Measurements from ENCODE around the gene DHX30. TPM values are rescaled to one million over a fixed set of nuclear protein-coding genes. Genes with fewer than 3 reads are reported as not detected.
"Not testable (repeated sequence)": the region's sequence is repeated elsewhere in the genome, so short reads cannot be mapped to it uniquely, and the experiment has no call there.

DHX30 gene
- total and polyA plus RNA-seq, 7 experiments from 2014 or later, result 27.8 to 103 (median 80.1) TPM

- Mint-ChIP-seq H3K27ac (peak overlapping the region; percentile 66 to 94 (median 85)), H3K4me3 (peak overlapping the region; percentile 81 to 94 (median 90)), H3K4me1 (peaks cover 15 to 46% (median 36%) of the 10 kb centered on the region in 7 donors), H3K36me3 (peaks cover 6 to 27% (median 16%) of the 10 kb centered on the region in 5 donors), H3K9me3 (no peaks in the 10 kb centered on the region), H3K27me3 (no peaks in the 10 kb centered on the region)
- ChIA-PET POLR2A (interaction anchor here (0.6 to 2.5 kb wide), 11 partner anchors 10 to 1340 kb away, joined by 3 to 14 read pairs (median 5); partner anchors contain the start of gene SCAP), CTCF (interaction anchor here (0.6 to 2.9 kb wide), 8 partner anchors 10 to 711 kb away, joined by 3 to 22 read pairs (median 4); partner anchors contain the start of gene ELP6)
- Histone ChIP-seq H3K4me1 (ENCODE audit: control insufficient read depth in 2 of 2, insufficient read depth in 2 of 2, low read length in 2 of 2) (peaks cover 15% of the 10 kb centered on the region in 2 donors), H3K27me3 (ENCODE audit: control insufficient read depth in 2 of 2, insufficient read depth in 2 of 2, low read length in 2 of 2) (no peaks in the 10 kb centered on the region), H3K9me3 (ENCODE audit: control insufficient read depth in 2 of 3, low read length in 3 of 3) (no peaks in the 10 kb centered on the region), H3K27ac (ENCODE audit: low read depth, low read length) (peak overlapping the region; percentile 88), H3K4me3 (ENCODE audit: low read length) (peak overlapping the region; percentile 79), H3K36me3 (ENCODE audit: control insufficient read depth in 2 of 3, insufficient read depth in 3 of 3, low read length in 3 of 3) (peaks cover 0 to 27% (median 4%) of the 10 kb centered on the region in 3 experiments)
- DNase-seq, result no peak
- ATAC-seq, result no peak
- intact Hi-C loops (cut with micrococcal nuclease), result loop anchor here (1.0 to 10.0 kb wide), 5 partner anchors 45 to 363 kb away; partner anchors contain the start of genes CDC25A (in 1 of the 2) and SMARCC1 (in 1 of the 2)
Observed at GRCh38 chr3:47825590-47825989, 22.7 kb downstream of the DHX30 start.

GRCh38 chr3:47829482-47829881 is 26.5 kb downstream of the DHX30 start:
- Mint-ChIP-seq H3K27ac (peak overlapping the region in 8 of 9 donors; percentile 26 to 83 (median 56)), H3K4me3 (peak overlapping the region in 4 of 10 donors; percentile 12 to 31 (median 22)), H3K4me1 (peaks cover 14 to 57% (median 46%) of the 10 kb centered on the region in 7 donors), H3K36me3 (peaks cover 9 to 37% (median 33%) of the 10 kb centered on the region in 5 donors)
- intact Hi-C loops (cut with micrococcal nuclease), result loop anchor here in 1 of 2 donors (10.0 kb wide), 1 partner anchor 255 kb away; no protein-coding TSS in a partner anchor
- Histone ChIP-seq H3K36me3 (ENCODE audit: control insufficient read depth in 2 of 3, insufficient read depth in 3 of 3, low read length in 3 of 3) (peaks cover 11 to 50% (median 16%) of the 10 kb centered on the region in 3 experiments), H3K27ac (ENCODE audit: low read depth, low read length) (peak overlapping the region; percentile 58), H3K4me1 (ENCODE audit: control insufficient read depth in 2 of 2, insufficient read depth in 2 of 2, low read length in 2 of 2) (peaks cover 13 to 15% of the 10 kb centered on the region in 2 donors)
- DNase-seq, result peak in 2 of 9 donors; percentile 11 to 18
- CTCF ChIA-PET; POLR2A ChIA-PET; H3K4me3 ChIP-seq (ENCODE audit: low read length); H3K27me3 ChIP-seq (ENCODE audit: control insufficient read depth in 2 of 2, insufficient read depth in 2 of 2, low read length in 2 of 2); ATAC-seq; H3K27me3 Mint-ChIP-seq; H3K9me3 Mint-ChIP-seq; H3K9me3 ChIP-seq (ENCODE audit: control insufficient read depth in 2 of 3, low read length in 3 of 3): not testable (repeated sequence)

GRCh38 chr3:47836986-47837385 is 34.0 kb downstream of the DHX30 start:
- ATAC-seq (no peak), DNase-seq (no peak)
- Histone ChIP-seq H3K9me3 (ENCODE audit: control insufficient read depth in 2 of 3, low read length in 3 of 3) (no peaks in the 10 kb centered on the region), H3K27me3 (ENCODE audit: control insufficient read depth in 2 of 2, insufficient read depth in 2 of 2, low read length in 2 of 2) (no peaks in the 10 kb centered on the region), H3K27ac (ENCODE audit: low read depth, low read length) (no peak overlapping the region), H3K36me3 (ENCODE audit: control insufficient read depth in 2 of 3, insufficient read depth in 3 of 3, low read length in 3 of 3) (peaks cover 4 to 77% (median 4%) of the 10 kb centered on the region in 3 experiments), H3K4me1 (ENCODE audit: control insufficient read depth in 2 of 2, insufficient read depth in 2 of 2, low read length in 2 of 2) (no peaks in the 10 kb centered on the region), H3K4me3 (ENCODE audit: low read length) (no peak overlapping the region)
- Mint-ChIP-seq H3K27ac (peak overlapping the region in 6 of 9 donors; percentile 35 to 56 (median 50)), H3K9me3 (no peaks in the 10 kb centered on the region), H3K4me1 (peaks cover 0 to 12% (median 7%) of the 10 kb centered on the region in 7 donors), H3K36me3 (peaks cover 9 to 38% (median 26%) of the 10 kb centered on the region in 5 donors), H3K4me3 (no peak overlapping the region), H3K27me3 (no peaks in the 10 kb centered on the region)
- CTCF ChIA-PET, result interaction anchor here (0.7 to 2.8 kb wide), 9 partner anchors 11 to 222 kb away, joined by 3 to 20 read pairs (median 4); no protein-coding TSS in a partner anchor
- POLR2A ChIA-PET, result interaction anchor here (1.8 kb wide), 1 partner anchor 11 kb away, joined by 5 read pairs; no protein-coding TSS in a partner anchor
- intact Hi-C loops (cut with micrococcal nuclease), result loop anchor here (1.0 to 2.0 kb wide), 3 partner anchors 153 to 322 kb away; no protein-coding TSS in a partner anchor

- peaks cover 6 to 40% (median 23%) of the 10 kb centered on the region in 5 donors for H3K36me3 Mint-ChIP-seq
- H3K9me3 Mint-ChIP-seq, result no peaks in the 10 kb centered on the region
- H3K27ac Mint-ChIP-seq, result peak overlapping the region in 2 of 9 donors; percentile 40 to 66
- Histone ChIP-seq H3K27ac (ENCODE audit: low read depth, low read length) (no peak overlapping the region), H3K4me3 (ENCODE audit: low read length) (no peak overlapping the region), H3K27me3 (ENCODE audit: control insufficient read depth in 2 of 2, insufficient read depth in 2 of 2, low read length in 2 of 2) (no peaks in the 10 kb centered on the region), H3K4me1 (ENCODE audit: control insufficient read depth in 2 of 2, insufficient read depth in 2 of 2, low read length in 2 of 2) (no peaks in the 10 kb centered on the region), H3K9me3 (ENCODE audit: control insufficient read depth in 2 of 3, low read length in 3 of 3) (no peaks in the 10 kb centered on the region), H3K36me3 (ENCODE audit: control insufficient read depth in 2 of 3, insufficient read depth in 3 of 3, low read length in 3 of 3) (peaks cover 4 to 78% (median 10%) of the 10 kb centered on the region in 3 experiments)
- no peak overlapping the region for H3K4me3 Mint-ChIP-seq
- DNase-seq, result no peak
- intact Hi-C loops (cut with micrococcal nuclease), result no loop called here
- no peak for ATAC-seq
- peaks cover 0 to 8% (median 4%) of the 10 kb centered on the region in 7 donors for H3K4me1 Mint-ChIP-seq
- H3K27me3 Mint-ChIP-seq, result no peaks in the 10 kb centered on the region
- CTCF ChIA-PET, result interaction anchor here (1.3 to 2.8 kb wide), 4 partner anchors 12 to 160 kb away, joined by 4 to 20 read pairs (median 5); no protein-coding TSS in a partner anchor
- POLR2A ChIA-PET, result no interaction called here
Observed at GRCh38 chr3:47838503-47838902, 35.6 kb downstream of the DHX30 start.

GRCh38 chr3:47841786-47842349 is 38.9 kb downstream of the DHX30 start:
- POLR2A ChIA-PET, result interaction anchor here (0.7 kb wide), 1 partner anchor 145 kb away, joined by 3 read pairs; no protein-coding TSS in a partner anchor
- Histone ChIP-seq H3K36me3 (ENCODE audit: control insufficient read depth in 2 of 3, insufficient read depth in 3 of 3, low read length in 3 of 3) (peaks cover 2 to 93% (median 27%) of the 10 kb centered on the region in 3 experiments), H3K4me1 (ENCODE audit: control insufficient read depth in 2 of 2, insufficient read depth in 2 of 2, low read length in 2 of 2) (no peaks in the 10 kb centered on the region), H3K27me3 (ENCODE audit: control insufficient read depth in 2 of 2, insufficient read depth in 2 of 2, low read length in 2 of 2) (no peaks in the 10 kb centered on the region), H3K27ac (ENCODE audit: low read depth, low read length) (no peak overlapping the region), H3K9me3 (ENCODE audit: control insufficient read depth in 2 of 3, low read length in 3 of 3) (no peaks in the 10 kb centered on the region), H3K4me3 (ENCODE audit: low read length) (no peak overlapping the region)
- no peak for DNase-seq
- intact Hi-C loops (cut with micrococcal nuclease), result no loop called here
- peaks cover 1 to 44% (median 21%) of the 10 kb centered on the region in 5 donors for H3K36me3 Mint-ChIP-seq
- H3K9me3 Mint-ChIP-seq, result no peaks in the 10 kb centered on the region
- H3K4me1 Mint-ChIP-seq, result peaks cover 0 to 11% (median 8%) of the 10 kb centered on the region in 7 donors
- CTCF ChIA-PET, result no interaction called here
- no peaks in the 10 kb centered on the region for H3K27me3 Mint-ChIP-seq
- H3K4me3 Mint-ChIP-seq, result no peak overlapping the region
- no peak for ATAC-seq
- H3K27ac Mint-ChIP-seq, result peak overlapping the region in 4 of 9 donors; percentile 15 to 80 (median 46)

- no peaks in the 10 kb centered on the region for H3K27me3 ChIP-seq (ENCODE audit: control insufficient read depth in 2 of 2, insufficient read depth in 2 of 2, low read length in 2 of 2)
- no peaks in the 10 kb centered on the region for H3K27me3 Mint-ChIP-seq
- intact Hi-C loops (cut with micrococcal nuclease), result no loop called here
Observed at GRCh38 chr3:47846186-47846879, 43.4 kb downstream of the DHX30 start.

More at GRCh38 chr3:47846186-47846879, 43.4 kb downstream of the DHX30 start:
- Histone ChIP-seq H3K9me3 (ENCODE audit: control insufficient read depth in 2 of 3, low read length in 3 of 3) (no peaks in the 10 kb centered on the region), H3K4me3 (ENCODE audit: low read length) (no peak overlapping the region), H3K36me3 (ENCODE audit: control insufficient read depth in 2 of 3, insufficient read depth in 3 of 3, low read length in 3 of 3) (peaks cover 0 to 99% (median 38%) of the 10 kb centered on the region in 3 experiments), H3K27ac (ENCODE audit: low read depth, low read length) (no peak overlapping the region), H3K4me1 (ENCODE audit: control insufficient read depth in 2 of 2, insufficient read depth in 2 of 2, low read length in 2 of 2) (no peaks in the 10 kb centered on the region)
- Mint-ChIP-seq H3K27ac (no peak overlapping the region), H3K4me1 (peaks cover 0 to 5% (median 0%) of the 10 kb centered on the region in 7 donors), H3K9me3 (no peaks in the 10 kb centered on the region), H3K4me3 (no peak overlapping the region), H3K36me3 (peaks cover 0 to 45% (median 13%) of the 10 kb centered on the region in 5 donors)
- POLR2A ChIA-PET, result no interaction called here
- ATAC-seq (no peak), DNase-seq (no peak)
- CTCF ChIA-PET, result interaction anchor here (0.5 kb wide), 1 partner anchor 1482 kb away, joined by 5 read pairs; no protein-coding TSS in a partner anchor

Data from naive thymus-derived CD4-positive, alpha-beta T cell (primary cell).